DOHH2 (cell line): ENCODE data around the gene EEF1AKMT3.

Source experiments
- H3F3A ChIP-seq: fragments of 200-600 bp; sonication (generic), shearing (Covaris generic); 2 replicates; pipeline ENCODE4 v1.6.0; 2016; ENCODE audit warnings: antibody characterized with exemption, mild to moderate bottlenecking; ENCODE audit not compliant: control insufficient read depth, insufficient read depth
- H3K27ac ChIP-seq: fragments of 200-600 bp; sonication (generic); 2 replicates; pipeline ENCODE4 v1.5.1; 2014; ENCODE audit warnings: low read depth, mild to moderate bottlenecking, low read length, moderate library complexity
- H3K27me3 ChIP-seq: fragments of 200-600 bp; sonication (generic); 2 replicates; pipeline ENCODE4 v1.6.1; 2014; ENCODE audit warnings: mild to moderate bottlenecking, low read length, mixed read lengths; ENCODE audit not compliant: control insufficient read depth
- H3K36me3 ChIP-seq: fragments of 200-600 bp; sonication (generic); 2 replicates; pipeline ENCODE4 v1.6.1; 2014; ENCODE audit warnings: mild to moderate bottlenecking, low read length, moderate library complexity, mixed read lengths; ENCODE audit not compliant: control insufficient read depth
- H3K4me1 ChIP-seq: fragments of 200-600 bp; sonication (generic); 2 replicates; pipeline ENCODE4 v1.6.1; 2014; ENCODE audit warnings: mild to moderate bottlenecking, low read length, mixed read lengths; ENCODE audit not compliant: control insufficient read depth
- H3K4me2 ChIP-seq: fragments of 200-600 bp; sonication (generic); 2 replicates; pipeline ENCODE4 v1.6.0; 2014; ENCODE audit warnings: mild to moderate bottlenecking, low read length, moderate library complexity
- H3K4me3 ChIP-seq: fragments of 200-600 bp; sonication (generic); 2 replicates; pipeline ENCODE4 v1.5.1; 2014; ENCODE audit warnings: mild to moderate bottlenecking, low read length, mixed read lengths
- H3K79me2 ChIP-seq: fragments of 200-600 bp; sonication (generic); 2 replicates; pipeline ENCODE4 v1.6.1; 2014; ENCODE audit warnings: mild to moderate bottlenecking, low read length, mixed read lengths; ENCODE audit not compliant: control insufficient read depth
- H3K9me2 ChIP-seq: fragments of 200-600 bp; sonication (generic); replicated peaks from 2 replicates; pipeline ENCODE4 v1.6.1; 2014; ENCODE audit warnings: mild to moderate bottlenecking, low read length, mixed read lengths; ENCODE audit not compliant: control insufficient read depth
- H3K9me3 ChIP-seq: fragments of 200-600 bp; sonication (generic); 2 replicates; pipeline ENCODE4 v1.6.1; 2014; ENCODE audit warnings: antibody characterized with exemption, low read length, mixed read lengths; ENCODE audit not compliant: control insufficient read depth, insufficient read depth
- H4K20me1 ChIP-seq: fragments of 200-600 bp; sonication (generic); 2 replicates; pipeline ENCODE4 v1.6.0; 2014; ENCODE audit warnings: low read depth, mild to moderate bottlenecking, antibody characterized with exemption, low read length, moderate library complexity; ENCODE audit not compliant: control insufficient read depth, insufficient read depth
- CTCF ChIP-seq: fragments of 200-600 bp; sonication (generic); IDR thresholded peaks from one replicate; pipeline ENCODE4 v1.5.1; 2014; ENCODE audit warnings: antibody characterized with exemption, mild to moderate bottlenecking, low read depth, low read length; ENCODE audit not compliant: poor library complexity, severe bottlenecking
- EZH2phosphoT487 ChIP-seq: fragments of 200-600 bp; sonication (generic); IDR thresholded peaks from 2 replicates; pipeline ENCODE4 v1.6.1; 2017; ENCODE audit warnings: borderline replicate concordance, mild to moderate bottlenecking, antibody characterized with exemption, low read length, moderate library complexity, mixed read lengths

The EEF1AKMT3 gene

GRCh38 chr12:57815177-57816000, 43.0 kb downstream of the EEF1AKMT3 start:
- TF ChIP-seq EZH2phosphoT487: no peak
- TF ChIP-seq CTCF: no peak
- Histone ChIP-seq H3K9me3 (no peaks in the 10 kb centered on the region), H3K4me3 (no peak overlapping the region), H3K36me3 (no peaks in the 10 kb centered on the region), H4K20me1 (no peaks in the 10 kb centered on the region), H3K27me3 (no peaks in the 10 kb centered on the region), H3K4me1 (no peaks in the 10 kb centered on the region), H3K9me2 (no peaks in the 10 kb centered on the region), H3F3A (no peaks in the 10 kb centered on the region), H3K27ac (no peak overlapping the region), H3K79me2 (no peaks in the 10 kb centered on the region), H3K4me2 (no peak overlapping the region)

GRCh38 chr12:57816001-57816854, 43.8 kb downstream of the EEF1AKMT3 start:
- Histone ChIP-seq H3F3A (no peaks in the 10 kb centered on the region), H3K9me2 (no peaks in the 10 kb centered on the region), H3K27me3 (no peaks in the 10 kb centered on the region), H3K79me2 (no peaks in the 10 kb centered on the region), H3K9me3 (no peaks in the 10 kb centered on the region), H3K4me3 (no peak overlapping the region), H3K36me3 (no peaks in the 10 kb centered on the region), H3K4me2 (no peak overlapping the region), H3K27ac (no peak overlapping the region), H4K20me1 (no peaks in the 10 kb centered on the region), H3K4me1 (no peaks in the 10 kb centered on the region)
- TF ChIP-seq EZH2phosphoT487 (no peak), CTCF (no peak)

DNA sequence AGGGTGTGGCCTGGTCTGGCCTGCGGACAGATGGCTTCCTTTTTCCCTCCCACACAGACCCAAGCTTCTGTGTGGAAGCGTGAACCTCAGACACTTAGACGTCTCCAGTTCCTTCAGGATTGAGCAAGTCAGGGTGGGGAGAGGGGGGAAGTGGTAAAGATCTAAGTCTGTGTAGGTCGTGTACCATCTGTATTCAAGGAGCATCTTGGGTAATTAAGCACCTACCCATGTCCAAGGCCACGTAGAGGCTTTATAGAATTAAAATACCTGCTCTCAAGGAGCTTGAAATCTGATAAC, 44.4 kb downstream of the EEF1AKMT3 start:
- no peak overlapping the region for H3K4me2 ChIP-seq
- H3K9me3 ChIP-seq: no peaks in the 10 kb centered on the region
- H3F3A ChIP-seq: no peaks in the 10 kb centered on the region
- H3K9me2 ChIP-seq: no peaks in the 10 kb centered on the region
- H3K79me2 ChIP-seq: no peaks in the 10 kb centered on the region
- no peaks in the 10 kb centered on the region for H3K36me3 ChIP-seq
- no peaks in the 10 kb centered on the region for H4K20me1 ChIP-seq
- TF ChIP-seq EZH2phosphoT487 (no peak), CTCF (no peak)
- no peaks in the 10 kb centered on the region for H3K4me1 ChIP-seq
- no peak overlapping the region for H3K4me3 ChIP-seq
- H3K27ac ChIP-seq: no peak overlapping the region
- H3K27me3 ChIP-seq: no peaks in the 10 kb centered on the region
